Measurements from ENCODE around the gene LCN15.
"Not testable (repeated sequence)": the region's sequence is repeated elsewhere in the genome, so short reads cannot be mapped to it uniquely, and the experiment has no call there.

The LCN15 gene, protein sequence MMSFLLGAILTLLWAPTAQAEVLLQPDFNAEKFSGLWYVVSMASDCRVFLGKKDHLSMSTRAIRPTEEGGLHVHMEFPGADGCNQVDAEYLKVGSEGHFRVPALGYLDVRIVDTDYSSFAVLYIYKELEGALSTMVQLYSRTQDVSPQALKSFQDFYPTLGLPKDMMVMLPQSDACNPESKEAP

DNA sequence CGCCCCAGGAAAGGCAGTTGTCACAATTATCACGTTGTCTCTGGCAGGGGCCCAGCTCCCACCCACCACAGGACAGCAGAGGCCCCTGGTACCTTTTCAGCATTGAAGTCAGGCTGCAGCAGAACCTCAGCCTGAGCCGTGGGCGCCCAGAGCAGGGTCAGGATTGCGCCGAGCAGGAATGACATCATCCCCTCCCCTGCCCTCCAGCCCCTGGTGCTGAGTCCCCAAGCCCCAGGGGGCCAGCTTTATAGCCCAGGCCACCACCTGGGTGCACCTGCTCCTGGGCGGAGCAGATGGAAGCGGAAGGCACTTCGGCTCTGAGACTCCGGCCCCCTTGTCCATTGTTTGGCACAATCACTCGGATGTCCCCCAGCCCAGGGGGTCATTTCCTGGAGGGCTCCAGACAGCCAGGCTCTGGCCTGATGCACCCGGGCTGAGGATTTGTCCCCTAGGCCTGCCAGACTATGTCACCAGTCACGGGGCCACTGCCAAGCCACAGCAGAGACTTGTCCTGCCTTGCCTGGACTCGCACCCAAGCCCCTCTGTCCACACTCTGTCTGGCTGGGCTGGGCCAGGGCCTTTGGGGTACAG lies at the start of gene LCN15:
LCN15 (minus strand) TSS at position 218 of the 591 bp plus-strand sequence; CDS start at position 188, 30 bp downstream.
- no peak for DNase-seq

DNA sequence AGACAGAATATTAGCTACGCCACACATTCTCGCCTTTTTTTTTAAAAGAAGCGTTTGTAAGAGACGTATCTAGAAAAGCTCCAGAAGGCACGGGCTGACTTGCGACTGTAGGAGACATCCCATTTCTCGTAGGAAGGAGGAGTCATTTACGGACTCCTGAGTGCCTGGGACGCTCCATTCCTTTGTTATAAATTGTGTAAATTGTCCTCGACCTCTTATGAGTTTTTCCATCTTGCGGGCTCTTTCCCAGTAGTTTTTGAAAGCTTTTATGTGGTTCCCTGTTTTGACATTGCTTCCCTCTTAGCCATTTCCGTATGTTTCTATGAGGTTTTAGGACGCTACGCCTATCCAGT lies 44.5 kb upstream of the LCN15 start:
- DNase-seq: no peak

- DNase-seq: peak; percentile 51 to 52
Measured at GRCh38 chr9:136808075-136808805, 43.9 kb upstream of the LCN15 start.

DNA sequence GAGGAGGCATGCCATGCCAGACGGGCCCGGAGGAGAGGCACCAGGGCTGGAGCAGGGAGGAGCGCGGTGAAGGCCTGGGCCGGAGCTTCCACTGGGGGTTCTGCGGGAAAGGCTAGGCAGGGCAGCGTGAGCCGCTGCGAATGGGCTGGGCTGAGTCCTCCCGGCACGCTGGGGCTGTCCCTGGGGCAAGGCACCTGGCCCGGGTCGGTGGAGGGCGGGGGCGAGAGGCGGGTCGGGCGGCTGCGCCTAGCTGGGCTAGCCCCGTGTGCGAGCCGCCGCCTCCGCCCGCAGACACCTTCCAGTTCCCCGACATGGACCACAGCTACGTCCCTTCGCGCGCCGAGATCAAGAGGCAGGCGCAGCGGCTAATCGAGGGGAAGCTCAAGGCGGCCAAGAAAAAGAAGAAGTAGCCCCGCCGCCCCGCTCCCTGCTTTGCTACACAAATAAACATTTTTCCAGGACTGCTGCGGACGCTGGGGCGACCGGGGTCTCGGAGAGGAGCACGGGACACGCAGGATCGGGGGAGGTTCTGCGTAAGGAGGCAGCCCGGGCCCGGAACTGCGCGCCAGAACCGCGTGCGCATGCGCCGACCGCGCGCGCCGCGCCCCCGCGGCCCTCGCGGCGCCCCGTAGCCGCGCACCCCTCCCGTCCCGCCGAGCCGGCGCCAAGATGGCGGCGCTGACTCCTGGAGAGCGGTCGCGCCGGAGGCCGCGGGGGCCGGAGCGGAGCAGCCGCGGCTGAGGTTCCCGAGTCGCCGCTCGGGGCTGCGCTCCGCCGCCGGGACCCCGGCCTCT lies 43.2 kb upstream of the LCN15 start, which contains the start of gene RABL6:
RABL6 (plus strand) TSS at position 668 of the 794 bp plus-strand sequence. CDS start 249 bp downstream, outside the sequence.
- DNase-seq: peak; percentile 83 to 86

- no peak for DNase-seq
Measured at GRCh38 chr9:136806631-136807201, 42.4 kb upstream of the LCN15 start.

DNA sequence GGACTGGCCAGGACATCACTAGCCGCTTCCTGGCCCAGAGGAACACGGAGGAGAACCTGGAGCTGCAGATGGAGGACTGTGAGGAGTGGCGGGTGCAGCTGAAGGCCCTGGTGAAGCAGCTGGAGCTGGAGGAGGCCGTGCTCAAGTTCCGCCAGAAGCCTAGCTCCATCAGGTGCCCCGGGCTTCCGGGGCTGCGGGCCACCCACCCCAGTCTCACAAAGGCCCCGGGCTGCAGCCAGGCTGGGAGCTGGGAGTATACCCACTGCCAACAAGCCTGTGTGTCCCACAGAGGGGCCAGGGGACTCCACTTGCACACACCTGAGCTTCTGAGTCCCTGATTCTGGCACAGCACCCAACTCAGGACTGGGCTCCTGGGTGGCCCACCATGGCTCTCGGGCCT lies 41.7 kb upstream of the LCN15 start:
- no peak for DNase-seq

- DNase-seq: no peak
Measured at GRCh38 chr9:136805207-136805740, 41.0 kb upstream of the LCN15 start.

DNA sequence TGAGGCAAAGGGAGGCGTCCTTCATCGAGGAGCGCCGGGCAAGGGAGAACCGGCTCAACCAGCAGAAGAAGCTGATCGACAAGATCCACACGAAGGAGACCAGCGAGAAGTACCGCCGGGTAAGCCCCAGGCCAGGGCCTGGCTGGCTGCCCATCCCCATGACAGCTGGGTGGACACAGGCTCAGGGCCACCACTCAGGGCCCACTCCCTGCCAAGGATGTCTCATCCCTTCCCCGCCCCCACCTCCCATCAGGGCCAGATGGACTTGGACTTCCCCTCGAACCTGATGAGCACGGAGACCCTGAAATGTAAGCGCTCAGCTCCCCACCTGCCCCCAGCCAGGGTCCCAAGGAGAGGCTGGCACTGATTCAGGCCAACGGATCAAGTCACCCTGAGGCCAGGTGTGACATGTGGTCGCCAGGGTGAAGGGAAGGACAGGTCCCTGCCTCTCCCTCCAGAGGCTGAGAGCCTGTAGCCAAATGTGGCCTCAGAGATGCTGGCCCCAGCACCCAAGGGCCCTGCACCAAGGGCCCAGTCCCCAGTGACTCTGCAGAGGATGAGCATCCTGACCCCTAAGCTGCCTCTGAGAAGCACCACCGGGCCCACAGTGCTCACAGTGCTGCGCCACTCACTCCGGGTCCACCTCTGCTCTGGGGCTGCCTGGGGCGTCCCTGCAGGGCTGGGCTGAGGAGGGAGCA lies 40.3 kb upstream of the LCN15 start:
- no peak for DNase-seq

- DNase-seq: no peak
Measured at GRCh38 chr9:136803551-136804508, 39.5 kb upstream of the LCN15 start.

GRCh38 chr9:136803009-136803550 lies 38.8 kb upstream of the LCN15 start:
- DNase-seq: not testable (repeated sequence)

DNA sequence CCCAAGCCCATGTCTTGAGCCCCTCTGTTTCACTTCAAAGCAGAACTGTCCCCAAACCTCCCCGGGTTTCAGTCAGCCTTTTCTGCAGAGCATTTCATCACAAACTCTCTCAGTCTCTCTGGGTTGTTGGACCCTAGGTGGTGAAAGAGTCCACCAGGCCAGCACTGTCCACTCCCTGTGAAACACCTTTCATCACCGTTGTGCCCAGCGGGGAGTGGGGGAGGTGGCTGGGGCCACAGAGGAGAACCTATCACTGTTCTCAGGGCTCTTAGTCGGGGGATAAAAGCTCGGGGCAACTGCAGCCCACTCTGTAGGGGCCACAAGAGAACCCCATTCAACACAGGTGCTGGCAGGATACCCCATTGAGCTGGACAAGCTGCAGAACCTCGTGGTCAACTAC lies 38.0 kb upstream of the LCN15 start:
- no peak for DNase-seq

GRCh38 chr9:136799854-136800657 lies 35.7 kb upstream of the LCN15 start:
- DNase-seq: peak; percentile 88 to 90

DNA sequence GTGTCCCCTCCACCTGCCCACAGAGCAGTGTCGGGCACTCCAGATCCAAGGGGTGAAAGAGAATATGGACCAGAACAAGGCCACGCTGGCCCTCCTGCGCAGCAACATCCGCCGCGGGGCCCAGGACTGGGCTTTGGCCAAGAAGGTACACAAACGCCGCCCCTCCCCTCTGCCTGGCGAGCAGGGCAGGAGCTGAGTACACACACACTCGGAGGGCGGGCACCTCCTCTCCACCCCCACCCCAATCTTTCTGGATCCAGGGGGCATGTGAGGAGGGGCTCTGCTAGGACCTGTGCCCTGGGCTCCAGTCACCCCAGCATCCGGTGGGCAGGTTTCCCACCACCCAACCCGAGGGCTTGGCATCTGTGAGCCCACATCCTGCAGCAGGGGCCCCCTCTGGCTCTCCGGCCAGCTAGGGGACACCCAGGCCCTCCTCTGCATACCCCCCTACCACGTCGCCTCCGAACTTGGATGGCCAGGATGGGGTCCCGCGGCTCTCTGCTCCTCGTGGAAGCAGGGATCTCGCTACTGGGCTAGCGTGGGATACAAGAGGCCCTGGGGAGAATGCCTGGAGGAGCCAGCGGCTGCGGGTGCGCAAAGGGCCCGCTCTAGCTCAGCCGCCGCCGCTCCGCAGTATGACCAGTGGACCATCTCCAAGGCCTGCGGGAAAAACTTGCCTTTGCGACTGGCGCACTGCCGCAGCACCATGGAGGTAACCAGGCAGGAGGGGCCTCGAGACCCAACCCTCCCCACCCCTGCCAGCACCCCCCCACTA lies 34.9 kb upstream of the LCN15 start:
- DNase-seq: no peak

GRCh38 chr9:136798708-136799078 lies 34.4 kb upstream of the LCN15 start:
- no peak for DNase-seq

GRCh38 chr9:136796775-136797347 lies 32.5 kb upstream of the LCN15 start:
- not testable (repeated sequence) for DNase-seq

GRCh38 chr9:136796238-136796774 lies 32.0 kb upstream of the LCN15 start, which contains the start of gene CCDC183:
Gene CCDC183, plus strand, starts transcription at chr9:136796338. Its CDS starts 60 bp downstream, at chr9:136796398.
- DNase-seq: no peak

GRCh38 chr9:136795000-136795348 lies 30.7 kb upstream of the LCN15 start:
- DNase-seq: no peak

All from CD4-positive, alpha-beta T cell treated with Interleukin-1 beta for 1 hour (primary cell).